Vagina (tissue), 2 donors: ENCODE data around the gene PIP4K2A. TPM values are rescaled to one million over a fixed set of nuclear protein-coding genes. Genes with fewer than 3 reads are reported as not detected.

ENCODE experiments used
- DNase-seq, 2 donors: peaks; one replicate each; pipeline ENCODE4 v3.0.0-alpha.2; 2017; ENCODE audit errors: extremely low spot score in 2 of 2
- H3K27ac ChIP-seq: fragments of 200-600 bp; sonication (generic); one replicate; pipeline ENCODE4 v1.5.1; 2019
- H3K27me3 ChIP-seq: fragments of 200-600 bp; sonication (generic); one replicate; pipeline ENCODE4 v1.5.1; 2019
- H3K36me3 ChIP-seq, 2 donors: fragments of 200-600 bp; sonication (generic); one replicate each; pipeline ENCODE4 v1.5.1; 2017 to 2019
- H3K4me1 ChIP-seq: fragments of 200-600 bp; sonication (generic); one replicate; pipeline ENCODE4 v1.5.1; 2019
- H3K4me3 ChIP-seq, 2 donors: fragments of 200-600 bp; sonication (generic); 1 replicate in 1 of 2; 2 replicates in 1 of 2; pipeline ENCODE4 v1.5.1; 2016 to 2019
- H3K9me3 ChIP-seq: fragments of 200-600 bp; sonication (generic); one replicate; pipeline ENCODE4 v1.5.1; 2019
- CTCF ChIP-seq, 3 experiments: fragments of 450-650 bp in 2 of 3; fragments of 200-600 bp in 1 of 3; sonication (generic) in 1 of 3; IDR thresholded peaks; one replicate each; pipeline ENCODE4 v1.5.1; 2017 to 2019; ENCODE audit warnings: antibody characterized with exemption in 3 of 3, mild to moderate bottlenecking in 2 of 3, moderate library complexity in 2 of 3
- POLR2A ChIP-seq, 2 donors: fragments of 450-650 bp; IDR thresholded peaks; one replicate each; pipeline ENCODE4 v1.6.1; 2017; ENCODE audit warnings: antibody characterized with exemption in 2 of 2, mild to moderate bottlenecking in 2 of 2, moderate library complexity in 2 of 2
- POLR2AphosphoS5 ChIP-seq, 2 donors: sonication (generic); formaldehyde crosslinking; IDR thresholded peaks; one replicate each; pipeline ENCODE4 v1.9.0; 2017; ENCODE audit warnings: antibody characterized with exemption in 2 of 2, mild to moderate bottlenecking in 2 of 2, low read depth in 1 of 2; ENCODE audit not compliant: insufficient read depth in 1 of 2
- intact Hi-C: fragments of 100-400 bp; cut with DNase I; formaldehyde crosslinking; loops from one replicate; pipeline ENCODE4 v1.15.1; 2023
- total RNA-seq: library from RNA; depleted of rRNA; stranded (reverse); fragments of >200 nt; gene quantifications from one replicate; pipeline ENCODE4 v1.2.3, GENCODE V29; 2016

PIP4K2A gene
- total RNA-seq, 1 donor from 2014 or later = 20.6 TPM

- no peak for TF ChIP-seq CTCF (IDR thresholded peaks at IDR 0.05)
- no peak for TF ChIP-seq POLR2AphosphoS5 (IDR thresholded peaks at IDR 0.05; ENCODE audit: insufficient read depth in 1 of 2, low read depth in 1 of 2)
- TF ChIP-seq POLR2A (IDR thresholded peaks at IDR 0.05) = no peak
- Histone ChIP-seq H3K27me3 (no peaks in the 10 kb centered on the region), H3K36me3 (no peaks in the 10 kb centered on the region), H3K4me1 (peaks cover 60% of the 10 kb centered on the region), H3K4me3 (no peak overlapping the region), H3K9me3 (no peaks in the 10 kb centered on the region), H3K27ac (no peak overlapping the region)
- DNase-seq = no peak
- intact Hi-C loops = no loop called here
These were observed 96.1 kb downstream of the PIP4K2A start for GRCh38 chr10:22618078-22618785.

- H3K4me1 ChIP-seq = peaks cover 60% of the 10 kb centered on the region
- intact Hi-C loops = no loop called here
- H3K4me3 ChIP-seq = no peak overlapping the region
- no peak for DNase-seq
- H3K36me3 ChIP-seq = no peaks in the 10 kb centered on the region
- H3K27ac ChIP-seq = no peak overlapping the region
- TF ChIP-seq POLR2A (IDR thresholded peaks at IDR 0.05) = no peak
- TF ChIP-seq POLR2AphosphoS5 (IDR thresholded peaks at IDR 0.05; ENCODE audit: insufficient read depth in 1 of 2, low read depth in 1 of 2) = no peak
- no peak for TF ChIP-seq CTCF (IDR thresholded peaks at IDR 0.05)
- no peaks in the 10 kb centered on the region for H3K9me3 ChIP-seq
- no peaks in the 10 kb centered on the region for H3K27me3 ChIP-seq
These were observed 96.9 kb downstream of the PIP4K2A start for GRCh38 chr10:22617516-22617915.

- Histone ChIP-seq H3K27ac (no peak overlapping the region), H3K9me3 (no peaks in the 10 kb centered on the region), H3K36me3 (no peaks in the 10 kb centered on the region), H3K27me3 (no peaks in the 10 kb centered on the region), H3K4me1 (peaks cover 60% of the 10 kb centered on the region), H3K4me3 (no peak overlapping the region)
- no peak for DNase-seq
- intact Hi-C loops = no loop called here
- TF ChIP-seq POLR2A (IDR thresholded peaks at IDR 0.05) = no peak
- TF ChIP-seq CTCF (IDR thresholded peaks at IDR 0.05) = no peak
- no peak for TF ChIP-seq POLR2AphosphoS5 (IDR thresholded peaks at IDR 0.05; ENCODE audit: insufficient read depth in 1 of 2, low read depth in 1 of 2)
These were observed 97.3 kb downstream of the PIP4K2A start for GRCh38 chr10:22617051-22617450.

GRCh38 chr10:22615819-22616499 lies 98.4 kb downstream of the PIP4K2A start:
- Histone ChIP-seq H3K9me3 (no peaks in the 10 kb centered on the region), H3K36me3 (no peaks in the 10 kb centered on the region), H3K4me3 (peak overlapping the region in 1 of 2 donors; percentile 3), H3K4me1 (peaks cover 53% of the 10 kb centered on the region), H3K27ac (no peak overlapping the region), H3K27me3 (no peaks in the 10 kb centered on the region)
- TF ChIP-seq CTCF (IDR thresholded peaks at IDR 0.05) (no peak), POLR2AphosphoS5 (IDR thresholded peaks at IDR 0.05; ENCODE audit: insufficient read depth in 1 of 2, low read depth in 1 of 2) (no peak), POLR2A (IDR thresholded peaks at IDR 0.05) (no peak)
- DNase-seq = no peak
- intact Hi-C loops = no loop called here

- DNase-seq = no peak
- no peak for TF ChIP-seq POLR2AphosphoS5 (IDR thresholded peaks at IDR 0.05; ENCODE audit: insufficient read depth in 1 of 2, low read depth in 1 of 2)
- TF ChIP-seq POLR2A (IDR thresholded peaks at IDR 0.05) = no peak
- no peak for TF ChIP-seq CTCF (IDR thresholded peaks at IDR 0.05)
- H3K27me3 ChIP-seq = no peaks in the 10 kb centered on the region
- no peaks in the 10 kb centered on the region for H3K36me3 ChIP-seq
- no peak overlapping the region for H3K27ac ChIP-seq
- no peaks in the 10 kb centered on the region for H3K9me3 ChIP-seq
- intact Hi-C loops = no loop called here
- H3K4me3 ChIP-seq = no peak overlapping the region
- H3K4me1 ChIP-seq = peaks cover 45% of the 10 kb centered on the region
These were observed 99.3 kb downstream of the PIP4K2A start for GRCh38 chr10:22615101-22615500.
